Neural progenitor cell (in vitro differentiated cells): ENCODE measurements around the gene PROM2. TPM values are rescaled to one million over a fixed set of nuclear protein-coding genes. Genes with fewer than 3 reads are reported as not detected.

Experiments used
- DNase-seq: peaks from one replicate; pipeline ENCODE4 v3.0.0-alpha.2; 2016; ENCODE audit warnings: low spot score
- H2AFZ ChIP-seq: fragments of 200-600 bp; sonication (generic); replicated peaks from 2 replicates; pipeline ENCODE4 v1.6.1; 2016; ENCODE audit warnings: antibody characterized with exemption
- H3F3A ChIP-seq: fragments of 200-600 bp; sonication (generic); 2 replicates; pipeline ENCODE4 v1.6.1; 2016; ENCODE audit warnings: antibody characterized with exemption, low read depth
- H3K27ac ChIP-seq: fragments of 200-600 bp; sonication (generic); 2 replicates; pipeline ENCODE4 v1.5.1; 2016; ENCODE audit warnings: mild to moderate bottlenecking
- H3K27me3 ChIP-seq: fragments of 200-600 bp; sonication (generic); 2 replicates; pipeline ENCODE4 v1.6.1; 2016; ENCODE audit warnings: mild to moderate bottlenecking, moderate library complexity
- H3K36me3 ChIP-seq: fragments of 200-600 bp; sonication (generic); 2 replicates; pipeline ENCODE4 v1.5.1; 2016
- H3K4me1 ChIP-seq: fragments of 200-600 bp; sonication (generic); 2 replicates; pipeline ENCODE4 v1.6.1; 2016; ENCODE audit warnings: mixed run types
- H3K4me2 ChIP-seq: fragments of 200-600 bp; sonication (generic); 2 replicates; pipeline ENCODE4 v1.6.1; 2016
- H3K4me3 ChIP-seq: fragments of 200-600 bp; sonication (generic); 2 replicates; pipeline ENCODE4 v1.5.1; 2016
- H3K79me2 ChIP-seq: fragments of 200-600 bp; sonication (generic); 2 replicates; pipeline ENCODE4 v1.6.1; 2016; ENCODE audit warnings: low read depth
- H3K9ac ChIP-seq: fragments of 200-600 bp; sonication (generic); 2 replicates; pipeline ENCODE4 v1.6.1; 2016
- H3K9me3 ChIP-seq: fragments of 200-600 bp; sonication (generic); 2 replicates; pipeline ENCODE4 v1.5.1; 2016; ENCODE audit warnings: low read depth
- H4K20me1 ChIP-seq: fragments of 200-600 bp; sonication (generic); 2 replicates; pipeline ENCODE4 v1.6.1; 2016; ENCODE audit warnings: low read depth
- H3K27ac Mint-ChIP-seq: 3 replicates; pipeline ENCODE4 v1.8.0; 2021; ENCODE audit warnings: mixed read lengths
- H3K27me3 Mint-ChIP-seq: 2 replicates; pipeline ENCODE4 v1.8.0; 2022; ENCODE audit warnings: low read depth, mild to moderate bottlenecking, inconsistent platforms, moderate library complexity, mixed read lengths; ENCODE audit not compliant: insufficient read depth
- H3K36me3 Mint-ChIP-seq: 3 replicates; pipeline ENCODE4 v1.8.0; 2021; ENCODE audit warnings: mixed read lengths
- H3K4me1 Mint-ChIP-seq: 3 replicates; pipeline ENCODE4 v1.8.0; 2021; ENCODE audit warnings: mixed read lengths
- H3K4me3 Mint-ChIP-seq: 3 replicates; pipeline ENCODE4 v1.8.0; 2021; ENCODE audit warnings: mild to moderate bottlenecking, moderate library complexity, mixed read lengths
- H3K9me3 Mint-ChIP-seq: 3 replicates; pipeline ENCODE4 v1.8.0; 2020; ENCODE audit warnings: mixed read lengths
- CTCF ChIP-seq: fragments of 200-600 bp; sonication (generic); IDR thresholded peaks from 2 replicates; pipeline ENCODE4 v1.5.1; 2017; ENCODE audit warnings: antibody characterized with exemption, mild to moderate bottlenecking
- EZH2 ChIP-seq: fragments of 200-600 bp; sonication (generic); IDR thresholded peaks from 2 replicates; pipeline ENCODE4 v1.6.1; 2017; ENCODE audit warnings: antibody characterized with exemption, mild to moderate bottlenecking, moderate library complexity
- EZH2phosphoT487 ChIP-seq: fragments of 200-600 bp; sonication (generic); IDR thresholded peaks from 2 replicates; pipeline ENCODE4 v1.6.1; 2017; ENCODE audit warnings: antibody characterized with exemption
- total RNA-seq: library from RNA; depleted of rRNA; stranded (reverse); fragments of >200 nt; gene quantifications from 2 replicates; pipeline ENCODE4 v1.2.3, GENCODE V29; 2015; ENCODE audit warnings: low replicate concordance

PROM2 gene
- total RNA-seq, 1 donor from 2014 or later = 0.95 TPM

GRCh38 chr2:95336406-95336805 lies 62.2 kb downstream of the PROM2 start:
- no peaks in the 10 kb centered on the region for H3K9me3 Mint-ChIP-seq
- no peak overlapping the region for H3K27ac ChIP-seq

GRCh38 chr2:95337829-95338228 lies 63.6 kb downstream of the PROM2 start:
- no peaks in the 10 kb centered on the region for H3K9me3 Mint-ChIP-seq
- peak overlapping the region; percentile 10 for H3K4me3 Mint-ChIP-seq
- H3K4me1 ChIP-seq = no peaks in the 10 kb centered on the region
- no peaks in the 10 kb centered on the region for H3K4me1 Mint-ChIP-seq
- H3K4me2 ChIP-seq = no peak overlapping the region
- no peaks in the 10 kb centered on the region for H3K36me3 Mint-ChIP-seq
- H3K79me2 ChIP-seq = no peaks in the 10 kb centered on the region
- no peak overlapping the region for H3K27ac ChIP-seq
- H2AFZ ChIP-seq = no peak overlapping the region
- no peak for TF ChIP-seq CTCF
- no peak for TF ChIP-seq EZH2phosphoT487
- no peak for TF ChIP-seq EZH2
- no peak overlapping the region for H3K27ac Mint-ChIP-seq
- no peaks in the 10 kb centered on the region for H4K20me1 ChIP-seq
- no peaks in the 10 kb centered on the region for H3K36me3 ChIP-seq
- no peak overlapping the region for H3K9ac ChIP-seq
- H3F3A ChIP-seq = no peaks in the 10 kb centered on the region
- no peak overlapping the region for H3K4me3 ChIP-seq
- H3K27me3 Mint-ChIP-seq = peaks cover 2% of the 10 kb centered on the region
- no peaks in the 10 kb centered on the region for H3K9me3 ChIP-seq
- no peak for DNase-seq
- H3K27me3 ChIP-seq = peaks cover 56% of the 10 kb centered on the region

More at GRCh38 chr2:95336406-95336805, 62.2 kb downstream of the PROM2 start:
- Histone ChIP-seq H3K4me3 (no peak overlapping the region), H3K79me2 (no peaks in the 10 kb centered on the region), H3F3A (no peaks in the 10 kb centered on the region), H4K20me1 (no peaks in the 10 kb centered on the region), H3K9ac (no peak overlapping the region), H3K27me3 (peaks cover 41% of the 10 kb centered on the region), H2AFZ (no peak overlapping the region), H3K4me1 (no peaks in the 10 kb centered on the region), H3K9me3 (no peaks in the 10 kb centered on the region), H3K4me2 (no peak overlapping the region), H3K36me3 (no peaks in the 10 kb centered on the region)
- Mint-ChIP-seq H3K27ac (no peak overlapping the region), H3K4me3 (no peak overlapping the region), H3K27me3 (peaks cover 2% of the 10 kb centered on the region), H3K4me1 (no peaks in the 10 kb centered on the region), H3K36me3 (no peaks in the 10 kb centered on the region)
- DNase-seq = no peak
- no peak for TF ChIP-seq EZH2phosphoT487
- TF ChIP-seq EZH2 = no peak
- no peak for TF ChIP-seq CTCF

Other genes with a start within 250 kb of the PROM2 start
- gene MAL, start 248.7 kb upstream of the PROM2 start, total RNA-seq = not detected in 2 replicates
- 56.2 and 75.2 TPM in 2 replicates for gene MRPS5, start 152.6 kb upstream of the PROM2 start, total RNA-seq
- gene ZNF514, start 114.6 kb upstream of the PROM2 start, total RNA-seq = 24.0 and 28.7 TPM in 2 replicates
- gene ZNF2, start 108.6 kb upstream of the PROM2 start, total RNA-seq = 5.1 and 5.2 TPM in 2 replicates
- 15.4 and 20.6 TPM in 2 replicates for gene ZNF892, start 66.9 kb upstream of the PROM2 start, total RNA-seq
- 0.64 and 1.1 TPM in 2 replicates for gene KCNIP3, start 22.9 kb downstream of the PROM2 start, total RNA-seq
- 36.4 and 37.0 TPM in 2 replicates for gene FAHD2A, start 128.3 kb downstream of the PROM2 start, total RNA-seq
- gene TRIM43B, start 210.3 kb downstream of the PROM2 start, total RNA-seq = not detected in 2 replicates